GM18517 (cell line): Measurements from ENCODE around the gene CDK5RAP1.

Experiments used
- ATAC-seq: cut with Tn5 transposase; IDR thresholded peaks from one replicate; pipeline ENCODE4 v1.9.1; 2021; ENCODE audit warnings: mild to moderate bottlenecking, moderate library complexity; ENCODE audit not compliant: unreplicated experiment

Gene CDK5RAP1

DNA sequence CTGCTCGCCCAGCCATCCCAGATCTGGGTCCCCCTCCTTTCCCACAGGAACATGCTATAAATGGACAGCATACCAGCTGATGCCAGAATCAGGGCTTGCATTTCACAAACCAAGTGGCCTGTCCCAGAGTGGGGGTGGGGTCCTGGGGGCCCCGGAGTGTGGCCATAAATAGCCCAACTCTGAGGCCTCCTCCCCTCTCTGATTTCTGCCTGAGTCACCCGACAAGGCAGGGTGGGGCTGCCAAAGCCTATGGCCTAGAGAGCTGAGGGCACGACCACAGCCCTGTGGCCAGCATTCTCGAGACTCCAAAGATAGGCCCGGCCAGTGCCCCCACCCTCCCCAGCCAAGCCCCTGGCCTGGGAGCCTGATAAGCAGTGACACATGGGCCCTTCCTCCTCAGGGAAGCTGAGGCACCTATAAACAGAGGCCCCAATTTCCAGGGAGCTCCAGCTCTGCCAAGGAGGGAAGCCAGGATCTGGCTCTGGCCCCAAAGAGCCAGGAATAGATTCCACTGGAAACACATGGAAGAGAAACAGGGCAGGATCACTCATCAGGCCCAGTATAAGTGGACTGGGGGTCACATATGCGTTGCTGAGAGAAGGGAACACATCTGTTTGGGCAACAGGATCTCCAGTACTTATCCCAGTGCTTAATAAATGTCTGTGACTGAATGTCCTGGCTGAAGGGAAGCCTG, 22.0 kb upstream of the CDK5RAP1 start:
- ATAC-seq = no peak

GRCh38 chr20:33419140-33419974, 18.0 kb upstream of the CDK5RAP1 start:
- ATAC-seq = no peak

- ATAC-seq = no peak
Measured at GRCh38 chr20:33418033-33418432, 16.7 kb upstream of the CDK5RAP1 start.

- ATAC-seq = no peak
Measured at GRCh38 chr20:33415948-33416347, 14.6 kb upstream of the CDK5RAP1 start.

GRCh38 chr20:33412484-33412838, 11.1 kb upstream of the CDK5RAP1 start:
- no peak for ATAC-seq

- no peak for ATAC-seq
Measured at GRCh38 chr20:33411711-33412483, 10.6 kb upstream of the CDK5RAP1 start.

GRCh38 chr20:33411242-33411641, 9.9 kb upstream of the CDK5RAP1 start:
- ATAC-seq = no peak

DNA sequence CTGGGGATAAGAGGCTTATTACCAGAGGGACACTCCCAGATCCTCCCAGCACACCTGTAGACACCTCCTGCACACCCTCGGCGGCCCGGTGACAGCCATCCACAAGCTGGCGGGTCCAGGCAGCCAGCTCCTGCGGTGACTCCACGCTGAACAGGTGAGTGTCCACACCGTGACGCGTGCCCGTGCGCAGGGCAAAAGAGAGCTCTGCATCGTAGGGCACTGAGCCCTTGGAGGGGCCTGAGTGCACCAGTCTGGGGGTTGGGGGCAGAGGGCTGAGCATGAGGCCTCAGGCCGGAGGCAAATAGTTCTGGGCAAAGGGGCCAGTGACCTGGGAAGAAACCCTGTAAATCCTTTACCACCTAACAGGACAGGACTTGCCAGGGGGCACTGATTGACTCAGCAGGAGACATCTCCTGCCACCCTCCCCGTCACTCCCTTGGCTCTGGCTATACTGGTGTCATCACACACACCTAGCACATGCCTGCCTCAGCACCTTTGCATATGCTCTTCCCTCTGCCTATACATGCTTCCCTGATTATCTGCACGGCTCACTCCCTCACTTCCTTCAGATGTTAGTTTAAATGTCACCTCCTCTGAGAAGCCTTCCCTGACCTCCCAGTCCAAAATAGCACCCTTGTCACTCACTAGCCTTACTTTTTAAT, 8.9 kb upstream of the CDK5RAP1 start:
- no peak for ATAC-seq

DNA sequence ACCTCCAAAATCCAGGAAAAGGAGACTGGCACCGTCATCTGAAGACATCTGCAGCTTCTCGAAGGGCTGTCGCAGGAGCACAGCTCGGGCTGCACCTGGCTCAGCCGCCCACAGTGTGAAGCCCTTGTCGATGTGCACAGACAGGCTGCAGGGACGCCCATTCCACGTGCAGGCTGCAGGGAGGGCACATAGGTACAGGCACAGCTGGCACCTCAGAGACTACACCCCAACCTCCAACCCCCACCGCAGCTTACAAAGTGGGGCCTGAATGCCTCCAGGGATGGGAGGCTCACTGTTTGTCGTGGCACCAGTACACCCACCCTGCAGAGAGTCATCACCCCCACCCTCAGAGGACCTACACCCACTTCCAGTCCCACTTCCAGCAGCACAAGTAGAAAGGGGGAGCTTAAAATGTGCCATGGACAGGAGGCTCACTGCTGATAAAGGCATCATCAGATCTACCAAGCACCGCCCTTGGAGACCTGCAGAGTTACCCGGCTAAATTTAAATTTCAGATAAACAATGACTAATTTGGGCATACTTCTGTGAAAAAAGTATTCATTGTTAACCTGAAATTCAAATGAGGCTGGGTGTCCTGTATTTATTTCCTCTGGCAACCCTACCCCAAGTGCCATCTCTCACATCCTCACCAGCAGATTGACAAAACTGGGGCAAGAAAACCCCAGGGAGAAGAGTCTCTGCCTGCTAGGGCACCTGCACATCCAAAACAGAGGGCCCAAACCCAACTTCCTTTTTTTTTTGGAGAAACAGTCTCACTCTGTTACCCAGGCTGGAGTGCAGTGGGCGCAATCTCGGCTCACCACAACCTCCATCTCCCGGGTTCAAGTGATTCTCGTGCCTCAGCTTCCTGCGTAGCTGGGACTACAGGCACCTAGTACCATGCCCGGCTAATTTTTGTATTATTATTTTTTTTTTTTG, 7.7 kb upstream of the CDK5RAP1 start:
- no peak for ATAC-seq

- ATAC-seq = no peak
Measured at GRCh38 chr20:33408313-33408712, 7.0 kb upstream of the CDK5RAP1 start.

- ATAC-seq = no peak
Measured at GRCh38 chr20:33407796-33408195, 6.5 kb upstream of the CDK5RAP1 start.

GRCh38 chr20:33407251-33407650, 5.9 kb upstream of the CDK5RAP1 start:
- no peak for ATAC-seq

DNA sequence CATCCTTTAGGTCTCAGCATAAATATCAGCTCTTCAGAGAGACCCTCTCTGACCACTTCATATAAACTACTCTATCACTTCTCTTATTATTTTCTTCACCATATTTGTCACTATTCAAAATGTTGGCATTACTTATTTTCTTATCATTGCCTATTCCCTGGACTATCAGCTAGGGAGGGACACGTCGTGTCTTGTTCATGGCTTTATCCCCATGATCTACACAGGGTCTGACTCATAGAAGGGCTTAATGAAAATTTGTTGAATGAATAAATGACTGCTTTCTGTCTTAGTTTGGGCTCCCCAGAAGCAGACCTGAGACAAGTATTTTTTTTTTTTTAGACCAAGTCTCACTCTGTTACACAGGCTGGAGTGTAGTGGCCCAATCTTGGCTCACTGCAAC, 3.0 kb upstream of the CDK5RAP1 start:
- ATAC-seq = no peak

DNA sequence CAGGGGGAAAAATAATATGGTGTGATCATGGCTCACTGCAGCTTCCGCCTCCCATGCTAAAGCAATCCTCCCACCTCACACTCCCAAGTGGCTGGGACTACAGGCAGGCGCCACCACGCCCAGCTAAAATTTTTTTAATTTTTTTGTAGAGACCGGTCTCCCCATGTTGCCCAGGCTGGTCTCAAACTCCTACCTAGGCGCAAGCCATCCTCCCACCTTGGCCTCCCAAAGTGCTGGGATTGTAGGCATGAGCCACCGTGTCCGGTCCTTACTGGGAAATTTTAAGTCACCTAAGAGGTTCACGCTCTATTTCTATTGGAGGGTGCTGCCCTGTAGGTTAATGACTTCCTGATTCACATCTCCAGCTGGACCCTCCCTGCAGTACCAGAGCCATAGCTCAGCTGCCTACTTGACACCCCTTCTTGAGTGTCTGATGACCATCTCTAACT, 626 bp upstream of the CDK5RAP1 start:
- no peak for ATAC-seq

- ATAC-seq = peak; percentile 7
Measured at GRCh38 chr20:33400812-33401183, 521 bp downstream of the CDK5RAP1 start.

DNA sequence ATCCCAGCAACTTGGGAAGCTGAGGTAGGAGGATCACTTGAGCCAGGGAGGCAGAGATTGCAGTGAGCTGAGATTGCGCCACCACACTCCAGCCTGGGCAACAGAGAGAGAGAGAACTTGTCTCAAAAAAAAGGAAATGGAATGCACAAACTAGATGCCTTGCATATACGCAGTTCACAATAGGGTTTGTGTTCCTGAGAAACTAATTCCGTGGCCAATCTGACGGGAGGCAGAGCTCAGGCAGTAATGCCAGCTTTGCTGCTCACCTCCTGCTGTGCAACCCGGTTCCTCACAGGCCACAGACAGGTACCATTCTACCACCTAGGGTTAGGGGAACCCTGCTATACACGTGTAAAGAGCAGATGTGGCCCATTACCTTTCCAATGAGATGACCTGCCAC, 1.4 kb downstream of the CDK5RAP1 start:
- no peak for ATAC-seq

DNA sequence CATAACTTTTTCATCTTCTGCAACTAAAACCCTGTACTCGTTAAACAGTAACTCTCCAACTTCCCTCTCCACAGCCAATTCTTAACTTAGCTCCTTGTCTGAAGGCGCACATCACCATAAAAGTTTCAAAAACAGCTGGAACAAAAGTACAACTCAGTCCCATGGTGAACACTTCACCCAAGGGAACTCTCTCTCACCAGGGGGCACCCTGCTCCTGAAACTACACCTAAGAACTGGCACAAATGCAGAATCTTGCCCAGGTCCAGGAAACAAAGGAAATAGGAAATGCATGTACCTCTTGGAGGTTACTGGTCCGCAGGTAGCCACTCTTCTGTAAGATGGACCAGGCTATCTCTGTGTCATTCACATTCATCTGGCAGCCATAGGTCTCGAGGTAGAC, 6.6 kb downstream of the CDK5RAP1 start:
- ATAC-seq = no peak

- no peak for ATAC-seq
Measured at GRCh38 chr20:33393609-33394008, 7.7 kb downstream of the CDK5RAP1 start.

DNA sequence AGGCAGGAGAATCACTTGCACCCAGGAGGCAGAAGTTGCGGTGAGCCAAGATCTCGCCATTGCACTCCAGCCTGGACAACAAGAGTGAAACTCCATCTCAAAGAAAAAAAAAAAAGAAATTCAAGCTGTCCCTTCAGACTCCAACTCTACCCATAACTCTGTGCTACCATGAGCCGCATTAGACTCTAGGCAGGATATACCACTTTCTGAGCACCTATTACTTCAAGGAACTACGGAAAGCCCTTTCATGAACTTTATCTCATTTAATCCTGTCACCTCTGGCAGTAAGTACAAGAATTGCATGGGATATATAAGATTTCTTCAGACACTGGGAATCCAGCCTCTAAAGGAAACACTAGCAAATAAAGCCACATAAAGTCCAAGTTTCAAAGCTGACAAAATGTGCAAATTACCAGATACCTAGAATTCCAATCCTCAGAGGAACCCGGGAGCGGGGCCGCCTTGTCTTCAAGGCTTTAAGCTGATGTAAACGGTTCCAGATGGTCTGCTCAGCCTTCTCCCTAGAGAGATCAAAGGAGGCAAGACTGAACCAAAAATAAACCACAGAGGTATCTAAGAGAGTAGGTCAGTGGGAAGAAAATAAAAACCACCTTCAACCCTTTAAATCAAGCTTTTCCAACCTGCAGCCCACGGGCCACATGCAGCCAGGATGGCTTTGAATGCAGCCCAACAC, 9.4 kb downstream of the CDK5RAP1 start:
- no peak for ATAC-seq
